Measurements from ENCODE around the gene EBP. TPM values are rescaled to one million over a fixed set of nuclear protein-coding genes. Genes with fewer than 3 reads are reported as not detected.
A peak's percentile ranks its signal among the peaks of the same experiment; 100 is the strongest.

The EBP gene
- total RNA-seq, 3 donors from 2014 or later, result 60.5 to 161 (median 158) TPM

DNA sequence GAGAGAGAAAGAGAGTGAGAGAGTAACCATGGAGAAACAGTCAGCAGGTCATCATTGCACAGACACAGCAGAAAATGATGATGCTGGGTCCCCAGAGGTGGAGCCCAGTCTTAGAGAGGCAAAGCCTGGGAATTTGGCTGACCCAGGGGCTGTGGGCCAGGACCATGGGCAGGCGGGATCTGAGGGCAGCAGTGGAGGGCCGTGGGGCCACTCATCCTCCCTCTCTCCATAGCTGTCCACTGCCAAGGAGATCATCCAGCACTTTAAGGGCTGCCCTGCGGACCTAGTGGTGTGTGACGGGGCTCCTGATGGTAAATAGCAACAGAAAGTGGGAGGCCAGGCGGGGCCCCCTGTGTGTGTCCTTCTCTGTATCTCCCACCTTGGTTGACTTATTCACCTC lies 42.8 kb upstream of the EBP start:
- no peak overlapping the region for H3K4me3 ChIP-seq
- no peak for ATAC-seq
- DNase-seq, result no peak
- TF ChIP-seq, protein P1, sequence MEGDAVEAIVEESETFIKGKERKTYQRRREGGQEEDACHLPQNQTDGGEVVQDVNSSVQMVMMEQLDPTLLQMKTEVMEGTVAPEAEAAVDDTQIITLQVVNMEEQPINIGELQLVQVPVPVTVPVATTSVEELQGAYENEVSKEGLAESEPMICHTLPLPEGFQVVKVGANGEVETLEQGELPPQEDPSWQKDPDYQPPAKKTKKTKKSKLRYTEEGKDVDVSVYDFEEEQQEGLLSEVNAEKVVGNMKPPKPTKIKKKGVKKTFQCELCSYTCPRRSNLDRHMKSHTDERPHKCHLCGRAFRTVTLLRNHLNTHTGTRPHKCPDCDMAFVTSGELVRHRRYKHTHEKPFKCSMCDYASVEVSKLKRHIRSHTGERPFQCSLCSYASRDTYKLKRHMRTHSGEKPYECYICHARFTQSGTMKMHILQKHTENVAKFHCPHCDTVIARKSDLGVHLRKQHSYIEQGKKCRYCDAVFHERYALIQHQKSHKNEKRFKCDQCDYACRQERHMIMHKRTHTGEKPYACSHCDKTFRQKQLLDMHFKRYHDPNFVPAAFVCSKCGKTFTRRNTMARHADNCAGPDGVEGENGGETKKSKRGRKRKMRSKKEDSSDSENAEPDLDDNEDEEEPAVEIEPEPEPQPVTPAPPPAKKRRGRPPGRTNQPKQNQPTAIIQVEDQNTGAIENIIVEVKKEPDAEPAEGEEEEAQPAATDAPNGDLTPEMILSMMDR (IDR thresholded peaks at IDR 0.05), result no peak
- H3K4me1 ChIP-seq (ENCODE audit: low read depth), result no peaks in the 10 kb centered on the region
- H3K36me3 ChIP-seq (ENCODE audit: low read depth), result no peaks in the 10 kb centered on the region
- intact Hi-C loops (cut with DNase I, micrococcal nuclease), result no loop called here
- H3K9me3 ChIP-seq, result no peaks in the 10 kb centered on the region

DNA sequence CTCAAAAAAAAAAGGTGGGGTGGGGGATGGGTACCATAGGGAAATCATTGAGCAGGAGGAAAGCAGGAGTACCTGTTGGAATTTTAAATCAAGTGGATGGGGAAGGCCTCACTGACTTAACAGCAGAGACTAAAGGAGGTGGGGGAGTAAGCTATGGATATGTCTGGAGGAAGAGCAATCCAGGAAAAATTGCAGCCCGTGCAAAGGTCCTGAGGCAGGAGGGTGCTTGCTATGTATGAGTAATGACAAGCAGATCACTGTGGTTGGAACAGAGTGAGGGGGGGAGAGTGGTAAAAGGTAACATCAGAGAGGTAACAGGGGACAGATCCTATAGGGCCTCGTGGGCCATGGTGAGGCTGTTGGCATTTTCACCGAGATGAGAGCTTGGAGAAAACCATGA lies 41.5 kb upstream of the EBP start:
- ATAC-seq, result no peak

DNA sequence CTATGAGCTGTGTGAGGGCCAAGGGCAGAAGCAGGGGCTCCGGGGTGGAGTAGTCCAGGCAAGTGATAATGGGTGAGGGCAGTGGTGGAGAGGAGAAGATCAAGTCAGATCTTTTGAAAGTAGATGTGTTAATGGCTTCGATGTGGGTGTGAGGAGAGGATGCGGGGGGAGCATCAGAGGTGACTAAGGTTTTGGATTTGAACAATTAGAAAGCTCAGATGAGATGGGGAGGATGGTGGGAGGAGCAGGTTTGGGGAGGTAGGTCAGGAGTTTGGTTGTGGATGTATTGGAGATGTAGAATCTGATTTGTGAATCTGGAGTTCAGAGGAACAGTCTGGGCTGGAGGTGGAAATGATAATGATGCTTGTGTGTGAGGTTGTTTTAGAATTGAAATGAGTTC lies 41.0 kb upstream of the EBP start:
- no peak for ATAC-seq
- H3K4me1 ChIP-seq (ENCODE audit: low read depth), result no peaks in the 10 kb centered on the region
- DNase-seq, result no peak
- TF ChIP-seq, protein P1 (IDR thresholded peaks at IDR 0.05), result no peak
- no peaks in the 10 kb centered on the region for H3K9me3 ChIP-seq
- intact Hi-C loops (cut with DNase I, micrococcal nuclease), result no loop called here
- no peak overlapping the region for H3K4me3 ChIP-seq
- H3K36me3 ChIP-seq (ENCODE audit: low read depth), result no peaks in the 10 kb centered on the region

More for the DNA sequence above, 41.5 kb upstream of the EBP start:
- no peaks in the 10 kb centered on the region for H3K4me1 ChIP-seq (ENCODE audit: low read depth)
- H3K9me3 ChIP-seq, result no peaks in the 10 kb centered on the region
- TF ChIP-seq, protein P1 (IDR thresholded peaks at IDR 0.05), result no peak
- no peak overlapping the region for H3K4me3 ChIP-seq
- no peak for DNase-seq
- no peaks in the 10 kb centered on the region for H3K36me3 ChIP-seq (ENCODE audit: low read depth)
- intact Hi-C loops (cut with DNase I, micrococcal nuclease), result no loop called here

DNA sequence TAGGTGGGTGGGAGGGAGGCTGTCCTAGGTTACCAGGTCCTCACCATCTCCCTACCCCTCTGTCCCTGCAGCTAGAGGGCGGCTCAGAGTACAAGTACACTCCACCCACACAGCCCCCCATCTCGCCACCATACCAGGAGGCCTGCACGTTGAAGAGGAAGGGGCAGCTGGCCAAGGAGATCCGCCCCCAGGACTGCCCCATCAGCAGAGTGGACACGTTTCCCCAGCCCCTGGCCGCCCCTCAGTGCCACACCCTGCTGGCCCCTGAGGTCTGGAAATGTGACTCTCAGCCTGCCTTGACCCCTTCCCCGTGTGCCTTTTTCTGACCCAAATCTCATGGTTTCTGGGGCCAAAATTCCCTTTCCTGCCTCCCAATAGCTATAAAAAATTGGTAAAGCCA lies 39.1 kb upstream of the EBP start:
- Histone ChIP-seq H3K4me1 (ENCODE audit: low read depth) (no peaks in the 10 kb centered on the region), H3K36me3 (ENCODE audit: low read depth) (no peaks in the 10 kb centered on the region), H3K9me3 (no peaks in the 10 kb centered on the region), H3K4me3 (no peak overlapping the region)
- TF ChIP-seq, protein P1 (IDR thresholded peaks at IDR 0.05), result no peak
- no peak for DNase-seq
- intact Hi-C loops (cut with DNase I, micrococcal nuclease), result no loop called here
- no peak for ATAC-seq

DNA sequence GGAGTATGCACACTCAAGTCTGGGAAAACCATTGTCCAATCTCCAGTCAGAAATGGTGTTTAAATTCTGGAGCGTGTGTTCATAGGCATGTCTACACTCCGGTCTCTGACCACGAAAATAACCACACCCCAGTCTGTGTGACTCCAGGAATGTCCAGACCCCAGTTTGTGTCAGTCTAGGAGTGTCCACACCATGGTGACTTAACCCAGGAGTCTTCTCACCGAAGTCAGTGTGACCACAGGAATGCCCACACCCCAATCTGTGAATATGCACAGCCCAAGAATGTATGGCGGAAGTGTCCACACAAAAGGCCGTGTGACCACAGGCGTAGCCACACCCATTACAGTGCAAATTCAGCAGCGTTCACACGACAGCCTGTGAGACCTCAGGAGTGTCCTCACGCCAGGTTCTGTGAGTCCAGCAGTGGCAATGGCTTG lies 34.2 kb upstream of the EBP start:
- no peak for DNase-seq

More for the DNA sequence above, 34.2 kb upstream of the EBP start:
- Histone ChIP-seq H3K36me3 (ENCODE audit: low read depth) (no peaks in the 10 kb centered on the region), H3K4me1 (ENCODE audit: low read depth) (no peaks in the 10 kb centered on the region), H3K4me3 (no peak overlapping the region), H3K9me3 (no peaks in the 10 kb centered on the region)
- TF ChIP-seq, protein P1 (IDR thresholded peaks at IDR 0.05), result no peak
- ATAC-seq, result peak; percentile 17
- intact Hi-C loops (cut with DNase I, micrococcal nuclease), result no loop called here

Measured in mucosa of descending colon (tissue), 3 donors.